PC-3 (cell line): ENCODE measurements around the gene SFMBT2.

Experiments
- EZH2 ChIP-seq: fragments of 300-600 bp; sonication (generic); IDR thresholded peaks from one replicate; pipeline ENCODE4 v1.6.1; 2017; ENCODE audit warnings: antibody characterized with exemption, mild to moderate bottlenecking, low read length; ENCODE audit not compliant: unreplicated experiment
- EZH2phosphoT487 ChIP-seq: fragments of 300-600 bp; sonication (generic); IDR thresholded peaks from 2 replicates; pipeline ENCODE4 v1.6.1; 2018; ENCODE audit warnings: mild to moderate bottlenecking, antibody characterized with exemption, low read length, borderline replicate concordance
- TF ChIP-seq, protein P1 (sequence below): fragments of 300-600 bp; sonication (generic); conservative IDR thresholded peaks from 2 replicates; pipeline ENCODE4 v1.5.1; 2017; ENCODE audit warnings: antibody characterized with exemption, low read depth, mild to moderate bottlenecking, low read length

DNA sequence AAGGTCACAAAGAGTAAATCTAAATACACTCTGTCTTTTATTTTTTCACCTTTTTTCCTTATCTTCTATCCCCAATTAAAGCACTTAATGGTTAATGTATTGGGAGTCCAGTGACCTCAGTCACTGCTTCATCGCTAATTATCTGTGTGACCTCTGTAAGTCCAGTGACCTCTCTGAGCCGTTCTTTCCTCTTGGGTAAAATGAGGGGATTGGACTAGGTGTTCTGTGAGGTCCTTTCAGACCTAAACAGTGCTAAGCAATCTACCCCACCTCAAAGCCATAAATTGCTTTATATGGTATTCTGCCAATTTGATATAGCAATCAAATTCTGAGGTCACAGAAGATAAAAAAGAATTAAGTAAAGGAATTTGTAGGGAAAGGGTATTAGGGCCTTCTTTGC, 3.9 kb upstream of the SFMBT2 start:
- TF ChIP-seq, protein P1, sequence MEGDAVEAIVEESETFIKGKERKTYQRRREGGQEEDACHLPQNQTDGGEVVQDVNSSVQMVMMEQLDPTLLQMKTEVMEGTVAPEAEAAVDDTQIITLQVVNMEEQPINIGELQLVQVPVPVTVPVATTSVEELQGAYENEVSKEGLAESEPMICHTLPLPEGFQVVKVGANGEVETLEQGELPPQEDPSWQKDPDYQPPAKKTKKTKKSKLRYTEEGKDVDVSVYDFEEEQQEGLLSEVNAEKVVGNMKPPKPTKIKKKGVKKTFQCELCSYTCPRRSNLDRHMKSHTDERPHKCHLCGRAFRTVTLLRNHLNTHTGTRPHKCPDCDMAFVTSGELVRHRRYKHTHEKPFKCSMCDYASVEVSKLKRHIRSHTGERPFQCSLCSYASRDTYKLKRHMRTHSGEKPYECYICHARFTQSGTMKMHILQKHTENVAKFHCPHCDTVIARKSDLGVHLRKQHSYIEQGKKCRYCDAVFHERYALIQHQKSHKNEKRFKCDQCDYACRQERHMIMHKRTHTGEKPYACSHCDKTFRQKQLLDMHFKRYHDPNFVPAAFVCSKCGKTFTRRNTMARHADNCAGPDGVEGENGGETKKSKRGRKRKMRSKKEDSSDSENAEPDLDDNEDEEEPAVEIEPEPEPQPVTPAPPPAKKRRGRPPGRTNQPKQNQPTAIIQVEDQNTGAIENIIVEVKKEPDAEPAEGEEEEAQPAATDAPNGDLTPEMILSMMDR = no peak
- TF ChIP-seq EZH2 = no peak
- no peak for TF ChIP-seq EZH2phosphoT487
